HG03097 (cell line): Measurements from ENCODE around the gene C6.
"Not testable (repeated sequence)": the region's sequence is repeated elsewhere in the genome, so short reads cannot be mapped to it uniquely, and the experiment has no call there.

Source experiments
- ATAC-seq: cut with Tn5 transposase; IDR thresholded peaks from one replicate; pipeline ENCODE4 v1.9.1; 2021; ENCODE audit not compliant: unreplicated experiment, low FRiP score

The C6 gene

DNA sequence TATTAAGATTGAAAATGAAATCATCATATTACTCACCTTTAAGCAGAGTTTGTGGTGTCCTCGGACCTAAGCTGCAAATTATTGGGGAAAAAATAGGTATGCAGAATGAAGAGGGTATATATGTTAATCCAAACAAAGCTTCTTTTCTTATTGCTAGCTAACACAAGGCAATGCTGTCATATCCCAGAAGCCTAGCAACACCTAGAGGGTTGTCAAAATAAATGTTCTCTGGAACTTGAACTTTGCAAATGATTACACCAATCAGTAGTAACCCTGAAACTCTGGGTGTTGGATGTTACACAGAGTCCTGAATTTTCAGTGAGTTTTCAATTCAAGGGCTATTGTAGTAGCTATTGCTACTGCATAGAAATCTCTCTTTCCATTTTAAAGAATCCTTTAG lies at the start of gene C6:
C6 (minus strand) TSS at position 193 of the 400 bp plus-strand sequence. CDS start 10,302 bp downstream, outside the sequence.
- ATAC-seq: no peak

DNA sequence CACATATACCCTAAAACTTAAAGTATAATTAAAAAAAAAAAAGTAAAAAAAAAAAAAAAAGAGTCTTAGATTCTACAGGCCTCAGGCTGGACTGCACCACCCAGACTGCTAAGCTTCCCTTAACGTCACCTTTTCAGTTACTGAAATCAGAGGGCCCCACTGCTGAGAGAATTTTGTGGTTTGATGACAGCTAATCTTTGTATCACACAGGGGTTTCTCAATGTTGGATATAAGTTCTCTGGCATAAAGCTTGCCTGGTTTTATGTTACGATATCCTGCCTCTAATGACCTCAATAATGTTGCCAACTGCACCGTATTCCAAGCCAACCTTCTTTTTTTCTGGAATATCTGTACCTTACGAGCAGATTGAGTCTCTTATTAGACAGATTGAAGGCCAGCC lies 43.1 kb upstream of the C6 start:
- ATAC-seq: no peak

DNA sequence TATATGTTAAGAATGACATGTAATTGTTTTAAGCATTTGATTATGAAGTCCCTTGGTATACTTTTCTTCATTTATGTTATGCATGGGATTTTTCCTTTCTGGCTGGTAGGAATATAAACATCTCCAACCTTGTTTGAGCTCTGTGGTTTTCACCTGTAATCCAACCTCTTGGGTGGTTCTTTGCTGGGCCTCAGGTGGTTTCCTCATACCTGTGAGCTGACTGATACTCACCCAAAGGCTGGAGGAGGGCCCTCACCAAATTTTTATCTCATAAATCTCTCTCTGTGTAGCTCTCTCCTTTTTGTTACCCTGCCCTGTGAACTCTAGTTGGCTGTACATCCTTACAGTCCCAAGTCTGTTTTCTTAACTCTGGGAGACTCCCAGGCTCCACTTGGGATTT lies 39.8 kb upstream of the C6 start:
- ATAC-seq: no peak

DNA sequence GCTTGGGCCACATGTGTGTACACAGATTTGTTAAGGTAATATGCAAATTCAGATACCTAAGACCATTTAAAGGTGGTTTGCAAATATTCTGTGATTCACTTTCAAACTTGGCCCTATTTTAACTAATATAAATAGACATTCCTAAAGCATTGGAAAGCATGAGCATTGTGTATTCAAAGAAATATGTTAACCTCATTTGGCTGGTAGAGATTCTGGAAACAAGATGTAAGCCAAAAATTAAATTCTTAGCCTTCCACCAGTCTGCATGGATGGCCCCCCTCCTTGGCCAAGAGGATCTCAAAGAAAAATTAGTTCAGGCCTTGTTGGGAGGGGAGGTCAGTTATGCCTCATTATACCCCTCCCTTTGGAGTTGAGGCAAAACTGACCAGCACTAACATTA lies 38.7 kb upstream of the C6 start:
- ATAC-seq: no peak

DNA sequence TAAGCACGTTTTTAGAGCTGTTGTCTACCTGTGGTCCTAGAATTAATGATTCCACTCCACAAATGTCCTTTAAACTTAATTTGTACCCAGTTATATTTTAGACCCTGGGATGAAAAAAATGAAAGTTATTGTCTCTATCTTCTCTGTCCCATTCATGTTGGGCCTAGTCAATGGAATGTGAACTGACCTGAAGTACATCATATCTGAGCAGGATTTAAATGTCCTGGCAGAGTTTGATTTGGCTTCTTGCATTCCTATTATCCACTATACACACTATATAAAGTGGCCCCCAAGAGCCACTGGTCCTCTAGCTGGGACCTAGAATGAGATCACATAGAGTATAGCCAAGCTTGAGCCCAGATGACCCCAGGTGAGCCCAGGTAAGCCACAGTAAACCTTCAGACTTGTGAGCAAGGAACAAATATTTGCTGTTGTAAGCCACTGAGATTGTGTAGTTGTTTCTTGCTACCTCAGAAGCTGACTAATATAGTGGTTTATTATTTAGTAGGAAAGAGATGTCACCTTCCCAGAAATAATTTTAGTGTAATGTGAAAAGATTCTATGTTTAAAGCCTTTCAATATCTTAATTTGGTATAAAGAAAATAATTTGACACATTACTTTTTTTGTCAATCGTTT lies 37.1 kb upstream of the C6 start:
- ATAC-seq: no peak

DNA sequence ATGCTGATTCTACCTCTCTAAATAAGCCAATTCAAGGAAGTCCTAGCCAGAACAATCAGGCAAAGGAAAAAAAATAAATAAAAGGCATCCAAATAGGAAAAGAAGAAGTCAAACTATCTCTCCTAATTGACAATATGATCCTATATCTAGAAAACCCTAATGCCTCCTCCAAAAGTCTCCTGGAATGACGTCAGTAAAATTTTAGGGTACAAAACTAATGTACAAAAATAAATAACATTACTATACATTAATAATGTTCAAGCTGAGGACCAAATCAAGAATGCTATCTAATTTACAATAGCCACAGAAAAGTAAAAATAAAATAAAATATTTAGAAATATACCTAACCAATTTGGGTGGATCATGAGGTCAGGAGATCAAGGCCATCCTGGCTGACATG lies 33.8 kb upstream of the C6 start:
- no peak for ATAC-seq

DNA sequence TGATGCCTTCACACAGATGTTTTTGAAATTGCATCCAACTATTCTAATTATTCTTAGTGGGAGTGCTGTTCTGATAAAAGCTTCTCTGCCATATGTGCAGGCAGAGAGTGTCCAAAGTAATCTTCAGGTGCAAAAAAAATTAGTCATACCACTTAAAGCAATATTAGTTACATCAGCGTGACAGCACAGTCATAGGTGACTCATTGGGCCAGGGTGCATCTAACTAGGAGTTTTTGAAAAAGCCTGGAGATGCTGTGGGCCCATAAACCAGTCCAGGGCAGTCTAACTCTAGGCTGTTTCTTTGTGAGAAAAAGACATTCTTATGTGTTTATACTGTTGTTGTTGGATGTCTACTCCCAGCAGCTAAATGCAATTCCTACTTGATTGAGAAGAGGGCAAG lies 33.0 kb upstream of the C6 start:
- ATAC-seq: no peak

DNA sequence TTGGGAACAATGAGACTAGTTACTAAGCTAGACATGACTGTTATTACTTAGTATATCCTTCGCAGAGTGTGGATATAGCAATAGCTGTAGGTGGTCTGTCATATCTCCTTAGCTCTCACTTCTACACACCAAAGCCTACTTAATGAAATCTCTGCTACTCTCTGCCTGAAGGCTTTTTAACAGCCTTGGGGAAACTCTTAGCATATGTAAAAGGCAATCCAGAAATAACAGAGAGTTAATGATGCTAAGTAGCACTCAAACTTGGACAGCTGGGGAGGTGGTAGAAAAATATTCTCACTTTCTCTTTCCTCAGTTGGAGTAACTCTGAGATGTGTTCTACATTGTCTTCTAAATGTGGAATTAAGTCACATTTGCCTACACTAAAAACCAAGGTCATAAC lies 30.2 kb upstream of the C6 start:
- ATAC-seq: no peak

DNA sequence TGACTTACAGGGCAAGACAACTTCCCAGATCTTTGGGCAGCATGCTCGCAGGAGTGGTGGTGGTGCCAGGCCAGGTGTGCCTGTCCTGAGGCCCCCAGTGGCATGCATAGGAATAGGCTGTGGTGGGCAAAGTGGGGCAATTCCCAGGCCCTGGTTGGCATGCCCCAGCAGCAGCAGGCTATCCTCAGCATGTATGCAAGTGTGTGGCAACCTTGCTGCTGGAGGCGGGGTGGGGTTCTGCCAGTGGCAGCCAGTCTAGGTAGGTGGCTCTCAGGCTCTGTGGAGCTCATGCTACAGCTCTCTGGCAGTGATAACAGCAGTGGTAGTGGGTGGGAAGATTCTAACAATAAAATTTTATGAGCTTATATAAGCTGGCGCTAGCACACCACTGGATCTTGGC lies 27.7 kb upstream of the C6 start:
- ATAC-seq: no peak

DNA sequence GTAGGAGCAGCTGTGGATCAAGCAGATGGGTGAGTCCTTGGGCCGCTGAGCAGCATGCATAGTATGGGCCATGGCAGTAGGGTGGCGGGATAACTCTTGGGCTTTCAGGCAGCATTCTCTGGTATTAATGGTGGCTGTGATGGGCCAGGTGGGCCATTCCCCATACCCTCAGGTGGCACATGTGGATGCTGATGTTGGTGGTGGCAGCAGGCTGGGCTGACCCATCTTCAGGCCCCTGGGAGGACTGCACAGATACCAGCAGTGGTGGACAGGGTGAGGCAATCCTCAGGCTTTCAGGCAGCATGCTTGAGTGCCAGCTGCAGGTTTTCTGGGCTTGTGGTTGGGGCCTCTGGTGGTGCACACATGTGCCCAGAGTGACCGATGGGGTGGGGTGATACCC lies 27.1 kb upstream of the C6 start:
- no peak for ATAC-seq

DNA sequence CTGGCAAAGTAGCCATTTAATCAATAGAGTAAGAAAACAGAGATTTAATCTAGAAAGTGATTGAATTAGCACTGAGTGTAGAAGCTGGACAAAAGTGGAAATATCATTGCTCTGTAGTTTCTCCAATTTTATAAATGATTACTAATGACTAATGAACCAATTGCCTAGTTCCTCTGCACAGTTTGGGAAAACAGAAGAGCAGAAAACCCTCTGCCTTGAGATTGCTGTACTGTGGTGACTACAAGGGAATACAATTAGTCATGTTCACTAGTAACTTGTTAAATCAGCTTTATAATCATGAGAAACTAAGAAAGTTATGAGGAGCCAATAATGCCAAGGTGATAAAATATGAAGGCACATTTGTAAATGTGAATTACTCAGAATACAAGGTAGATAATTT lies 21.1 kb upstream of the C6 start:
- ATAC-seq: no peak

DNA sequence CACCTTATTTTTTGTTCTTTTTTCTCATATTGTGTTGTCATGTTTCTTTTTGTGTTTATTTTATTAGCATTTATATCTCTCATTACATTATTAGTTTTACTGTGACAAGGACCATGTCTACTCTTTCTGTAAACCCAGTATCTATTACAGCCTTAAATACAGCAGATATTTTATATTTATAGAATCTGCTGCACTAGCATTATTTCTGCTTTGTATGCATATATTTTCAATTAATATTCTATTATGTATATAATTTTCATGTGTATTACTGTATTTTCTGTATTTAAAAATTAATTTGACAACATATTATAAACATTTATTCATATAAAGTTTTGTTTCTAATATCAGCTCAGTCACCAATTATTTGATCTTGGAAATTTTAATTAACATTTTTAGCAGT lies 19.5 kb upstream of the C6 start:
- no peak for ATAC-seq

DNA sequence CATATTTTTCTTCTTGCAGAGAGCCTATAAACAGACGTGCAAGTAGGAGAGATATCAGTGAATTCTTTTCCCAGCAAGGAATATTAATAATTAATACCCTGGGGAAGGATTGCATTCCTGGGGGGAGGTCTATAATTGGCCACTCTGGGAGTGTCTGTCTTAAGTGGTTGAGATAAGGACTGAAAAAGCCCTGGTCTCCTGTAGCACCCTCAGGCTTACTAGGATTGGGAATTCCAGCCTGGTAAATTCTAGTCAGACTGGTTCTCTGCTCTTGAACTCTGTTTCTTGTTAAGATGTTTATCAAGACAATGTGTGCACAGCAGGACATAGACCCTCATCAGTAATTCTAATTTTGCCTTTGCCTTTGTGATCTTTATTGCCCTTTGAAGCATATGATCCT lies 16.9 kb upstream of the C6 start:
- not testable (repeated sequence) for ATAC-seq

DNA sequence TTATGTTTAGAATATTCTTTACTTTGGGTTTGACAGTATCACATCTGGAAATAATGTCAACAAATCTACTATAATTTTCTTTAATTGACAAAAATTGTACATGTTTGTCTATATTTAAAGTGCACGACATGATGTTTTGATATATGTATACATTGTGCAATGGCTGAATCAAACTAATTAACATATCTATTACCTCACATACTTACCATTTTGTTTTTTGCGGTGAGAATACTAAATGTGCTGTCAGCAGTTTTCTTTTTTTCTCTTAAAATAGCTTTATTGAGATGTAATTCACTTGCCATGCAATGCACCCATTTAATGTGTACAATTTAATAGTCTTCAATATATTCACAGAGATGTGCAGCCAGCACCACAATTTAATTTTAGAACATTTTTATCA lies 10.6 kb upstream of the C6 start:
- no peak for ATAC-seq

DNA sequence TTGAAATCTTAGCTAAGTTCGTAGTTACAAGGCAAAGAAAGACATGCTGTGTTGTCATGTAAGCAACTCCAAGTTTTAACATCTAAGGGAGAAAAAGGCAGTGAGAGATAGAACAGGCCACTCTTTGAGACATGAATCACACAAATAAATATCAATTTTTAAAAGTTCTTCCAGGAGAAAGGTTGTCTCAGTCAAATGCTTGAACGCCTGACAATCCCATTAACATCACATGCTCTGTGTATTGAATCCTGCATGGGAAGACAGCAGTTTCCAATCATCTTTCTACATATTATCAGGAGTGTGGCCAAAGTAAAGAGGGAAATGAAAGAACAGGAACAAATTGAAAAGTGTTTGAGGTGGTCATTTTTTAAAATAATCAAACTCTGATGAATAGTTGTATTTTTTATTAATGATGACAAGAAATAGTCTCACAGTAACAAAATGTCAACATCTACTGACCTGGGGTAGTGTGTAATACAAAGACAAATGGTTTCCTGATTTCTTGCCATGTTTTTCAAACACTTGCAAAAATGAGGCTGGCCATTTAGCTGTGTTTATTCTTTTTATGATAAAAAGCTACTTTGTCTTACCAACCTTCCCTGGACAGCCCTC lies 6.4 kb upstream of the C6 start:
- no peak for ATAC-seq

DNA sequence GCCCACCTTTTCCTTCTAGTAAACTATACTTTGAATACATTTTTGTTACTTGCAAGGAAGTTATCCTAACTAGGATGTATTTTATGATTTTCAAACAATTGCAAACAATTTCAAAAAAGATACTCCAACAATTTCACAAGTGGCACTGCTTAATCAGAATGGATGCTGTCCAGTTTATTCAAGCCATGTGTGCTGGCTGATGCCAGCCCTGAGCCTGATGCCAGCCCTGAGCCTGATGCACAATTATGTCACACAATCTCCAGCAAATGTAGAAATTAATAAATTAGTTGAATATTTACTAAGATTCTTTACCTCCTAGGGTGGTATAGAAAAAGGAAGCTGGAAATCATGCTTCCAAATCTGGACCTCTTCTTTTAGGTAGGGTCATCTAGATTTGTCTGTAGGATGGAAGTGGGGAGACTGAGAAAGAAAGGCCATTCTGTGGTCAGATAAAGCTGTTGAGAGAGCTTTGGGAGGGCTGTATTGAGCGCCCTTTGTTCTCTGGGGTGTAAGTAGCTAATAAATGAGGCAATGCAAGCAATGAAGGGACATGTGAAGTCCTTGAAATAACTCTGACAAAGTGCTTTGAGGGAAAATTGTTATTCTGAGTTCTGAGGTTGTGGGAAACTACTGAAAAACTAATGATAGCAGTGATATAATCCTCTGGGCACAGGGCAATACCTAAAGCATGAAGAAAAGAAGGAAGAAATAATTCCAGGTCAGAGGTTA lies 5.8 kb upstream of the C6 start:
- ATAC-seq: no peak

DNA sequence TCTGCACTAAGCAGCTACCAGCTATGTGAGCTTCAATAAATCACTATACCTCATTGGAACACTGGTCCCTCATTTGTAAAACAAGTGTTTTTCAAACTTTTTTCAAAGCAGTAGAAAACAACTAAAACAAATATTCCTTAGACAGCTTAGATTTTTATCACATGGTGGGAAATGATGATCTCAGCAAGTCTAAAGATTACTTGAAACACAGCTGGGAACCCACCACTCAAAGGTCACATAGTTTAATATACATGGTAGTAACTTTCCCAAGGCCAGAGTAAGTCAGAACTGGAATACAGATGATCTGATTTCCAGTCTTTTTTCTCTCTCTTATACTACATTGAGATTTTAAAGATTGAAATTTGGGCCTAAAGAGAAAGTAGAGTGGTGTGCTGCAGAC lies 850 bp upstream of the C6 start:
- ATAC-seq: no peak

DNA sequence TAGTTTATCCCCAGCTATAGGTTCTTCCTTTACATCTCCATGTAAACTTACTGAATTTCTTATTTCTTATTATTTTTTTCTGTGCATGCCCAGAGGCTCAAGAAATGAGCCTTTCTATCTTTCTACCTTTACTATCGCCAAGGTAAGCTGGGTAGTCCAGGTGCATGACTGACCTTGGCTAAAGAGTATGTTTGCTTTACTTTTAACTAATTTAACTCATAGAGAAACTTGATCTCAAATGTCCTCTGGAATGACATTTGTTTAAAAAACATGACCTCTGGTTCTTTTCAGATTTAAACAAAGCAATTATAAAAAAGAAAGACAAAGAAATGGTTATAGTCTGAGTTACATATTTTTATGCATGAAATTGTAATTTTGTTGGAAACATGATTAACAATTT lies 397 bp downstream of the C6 start:
- ATAC-seq: no peak

DNA sequence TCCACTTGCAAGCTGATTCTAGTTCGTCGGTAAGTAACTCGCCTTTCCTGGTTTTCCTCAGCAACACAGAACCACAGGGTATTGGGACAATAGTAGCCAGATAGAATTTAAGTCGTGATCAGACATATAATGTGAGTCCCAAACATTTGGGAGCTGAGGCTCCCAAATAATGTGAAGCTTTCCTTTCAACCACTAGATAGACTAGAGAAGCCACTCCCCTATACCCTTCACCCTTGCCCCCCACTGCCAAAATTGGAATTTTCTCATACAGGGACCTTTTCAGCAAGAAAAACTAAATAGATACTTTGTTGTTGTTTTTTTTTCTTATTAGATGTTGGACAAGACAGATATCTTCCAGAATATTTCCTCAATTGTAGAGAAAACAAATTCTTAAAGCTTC lies 1.9 kb downstream of the C6 start:
- ATAC-seq: no peak

DNA sequence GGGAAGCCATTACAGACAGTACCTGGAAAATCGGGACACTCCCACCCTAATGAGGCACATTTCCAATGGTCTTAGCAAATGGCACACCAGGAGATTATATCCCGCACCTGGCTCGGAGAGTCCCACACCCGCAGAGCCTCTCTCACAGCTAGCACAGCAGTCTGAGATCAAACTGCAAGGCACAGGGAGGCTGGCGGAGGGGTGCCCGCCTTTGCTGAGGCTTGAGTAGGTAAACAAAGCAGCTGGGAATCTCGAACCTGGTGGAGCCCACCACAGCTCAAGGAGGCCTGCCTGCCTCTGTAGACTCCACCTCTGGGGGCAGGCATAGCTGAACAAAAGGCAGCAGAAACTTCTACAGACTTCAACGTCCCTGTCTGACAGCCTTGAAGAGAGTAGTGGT lies 7.9 kb downstream of the C6 start:
- ATAC-seq: not testable (repeated sequence)

DNA sequence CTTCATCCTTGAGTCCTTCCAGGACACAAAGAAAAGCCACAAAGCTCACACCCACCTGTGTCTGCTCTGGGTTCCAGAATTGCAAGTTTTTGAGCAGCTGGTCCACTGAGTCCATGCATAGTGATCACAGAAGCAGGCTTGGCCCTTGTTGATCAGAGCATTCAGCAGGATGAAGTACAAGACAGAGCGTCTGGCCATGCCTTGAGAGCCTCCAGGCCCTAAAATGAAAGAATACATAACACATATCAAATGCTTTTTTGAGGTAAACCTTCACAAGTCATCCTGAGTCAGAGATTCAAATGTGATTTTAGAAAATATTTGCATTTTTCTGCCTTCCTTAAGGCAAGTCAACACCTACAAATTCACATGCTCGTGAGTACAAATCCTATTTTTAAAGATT lies 10.3 kb downstream of the C6 start:
- no peak for ATAC-seq

DNA sequence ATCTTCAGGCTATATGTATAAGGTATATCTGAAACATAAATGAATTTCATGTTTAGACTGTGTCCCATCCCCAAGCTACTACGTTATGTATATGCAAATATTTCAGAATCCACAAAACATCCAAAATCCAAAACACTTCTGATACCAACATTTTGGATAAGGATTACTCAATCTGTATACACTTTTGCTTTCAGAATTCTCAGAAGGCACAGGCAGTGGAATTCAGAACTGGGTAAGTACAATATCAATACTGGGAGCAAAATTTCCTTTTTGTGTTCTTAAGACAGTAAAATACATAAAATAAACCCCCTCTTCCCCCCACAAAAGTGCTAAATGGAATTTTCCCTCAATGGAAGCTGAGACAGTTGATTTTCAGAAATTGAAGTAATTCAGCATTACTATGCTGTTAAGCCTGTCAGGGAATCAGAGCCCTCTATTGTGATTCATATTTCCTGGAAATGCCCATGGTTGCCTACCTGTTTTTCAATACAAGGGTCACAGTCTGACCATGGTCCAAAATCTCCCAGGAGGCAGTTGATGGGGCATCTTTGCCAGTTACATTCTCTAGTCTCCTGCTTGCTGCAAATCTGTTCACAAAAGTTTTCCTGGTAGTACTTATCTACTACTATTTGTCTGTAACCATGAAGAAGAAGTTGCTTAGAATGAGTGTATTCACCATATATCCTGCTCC lies 12.1 kb downstream of the C6 start:
- ATAC-seq: no peak
